ENCODE measurements around the gene STK10.

The STK10 gene

GRCh38 chr5:172142709-172143215 lies 45.3 kb downstream of the STK10 start:
- no peak for DNase-seq (ENCODE audit: low spot score)

- no peak for DNase-seq (ENCODE audit: low spot score)
Measured at GRCh38 chr5:172141949-172142319, 46.1 kb downstream of the STK10 start.

- DNase-seq (ENCODE audit: low spot score) = no peak
Measured at GRCh38 chr5:172140866-172141265, 47.2 kb downstream of the STK10 start.

GRCh38 chr5:172140120-172140519 lies 47.9 kb downstream of the STK10 start:
- DNase-seq (ENCODE audit: low spot score) = no peak

- DNase-seq (ENCODE audit: low spot score) = no peak
Measured at GRCh38 chr5:172137046-172137445, 51.0 kb downstream of the STK10 start.

- peak; percentile 91 for DNase-seq (ENCODE audit: low spot score)
Measured at GRCh38 chr5:172133359-172134029, 54.5 kb downstream of the STK10 start.

GRCh38 chr5:172131690-172132089 lies 56.3 kb downstream of the STK10 start:
- DNase-seq (ENCODE audit: low spot score) = no peak

GRCh38 chr5:172129256-172129910 lies 58.6 kb downstream of the STK10 start:
- no peak for DNase-seq (ENCODE audit: low spot score)

- no peak for DNase-seq (ENCODE audit: low spot score)
Measured at GRCh38 chr5:172127581-172127980, 60.4 kb downstream of the STK10 start.

GRCh38 chr5:172123269-172123692 lies 64.7 kb downstream of the STK10 start:
- peak; percentile 55 for DNase-seq (ENCODE audit: low spot score)

GRCh38 chr5:172119921-172120688 lies 67.9 kb downstream of the STK10 start:
- DNase-seq (ENCODE audit: low spot score) = no peak

- DNase-seq (ENCODE audit: low spot score) = no peak
Measured at GRCh38 chr5:172118891-172119290, 69.1 kb downstream of the STK10 start.

- DNase-seq (ENCODE audit: low spot score) = no peak
Measured at GRCh38 chr5:172117977-172118701, 69.9 kb downstream of the STK10 start.

- DNase-seq (ENCODE audit: low spot score) = no peak
Measured at GRCh38 chr5:172115541-172115982, 72.5 kb downstream of the STK10 start.

GRCh38 chr5:172114875-172115422 lies 73.1 kb downstream of the STK10 start:
- DNase-seq (ENCODE audit: low spot score) = no peak

- DNase-seq (ENCODE audit: low spot score) = no peak
Measured at GRCh38 chr5:172113036-172113435, 75.0 kb downstream of the STK10 start.

GRCh38 chr5:172111852-172112225 lies 76.2 kb downstream of the STK10 start:
- DNase-seq (ENCODE audit: low spot score) = no peak

GRCh38 chr5:172110921-172111851 lies 76.8 kb downstream of the STK10 start:
- DNase-seq (ENCODE audit: low spot score) = no peak

- DNase-seq (ENCODE audit: low spot score) = no peak
Measured at GRCh38 chr5:172110260-172110815, 77.7 kb downstream of the STK10 start.

- DNase-seq (ENCODE audit: low spot score) = no peak
Measured at GRCh38 chr5:172109749-172110148, 78.3 kb downstream of the STK10 start.
